Calu3 (cell line): ENCODE results near the gene RFESD. TPM values are rescaled to one million over a fixed set of nuclear protein-coding genes. Genes with fewer than 3 reads are reported as not detected.
A peak's percentile ranks its signal among the peaks of the same experiment; 100 is the strongest.
"Not testable (repeated sequence)": the region's sequence is repeated elsewhere in the genome, so short reads cannot be mapped to it uniquely, and the experiment has no call there.

Source experiments
- BruUV-seq: library from RNA; stranded (reverse); fragments of 400-500 nt; replicated peaks from 2 replicates; lab custom pipeline; 2021; lab: Mats Ljungman, UMichigan
- CTCF ChIA-PET: fragments of 300-600 bp; sonication (Branson Sonifier 250); formaldehyde crosslinking; loops from one replicate; lab custom pipeline; 2022; ENCODE audit warnings: antibody characterized with exemption; lab: Charles Lee
- DNase-seq: peaks from one replicate; pipeline ENCODE4 v3.0.0; 2022
- H3K27ac Mint-ChIP-seq: one replicate; pipeline ENCODE4 v1.8.0; 2022; ENCODE audit warnings: mixed read lengths; ENCODE audit not compliant: unreplicated experiment
- H3K27me3 Mint-ChIP-seq: one replicate; pipeline ENCODE4 v1.8.0; 2022; ENCODE audit warnings: mixed read lengths; ENCODE audit not compliant: unreplicated experiment
- H3K36me3 Mint-ChIP-seq: one replicate; pipeline ENCODE4 v1.8.0; 2022; ENCODE audit warnings: mild to moderate bottlenecking, moderate library complexity, mixed read lengths; ENCODE audit not compliant: insufficient read depth, unreplicated experiment
- H3K4me1 Mint-ChIP-seq: one replicate; pipeline ENCODE4 v1.8.0; 2022; ENCODE audit warnings: mild to moderate bottlenecking, low read depth, mixed read lengths; ENCODE audit not compliant: unreplicated experiment
- H3K4me3 Mint-ChIP-seq: one replicate; pipeline ENCODE4 v1.8.0; 2022; ENCODE audit warnings: mild to moderate bottlenecking, low read depth, moderate library complexity, mixed read lengths; ENCODE audit not compliant: unreplicated experiment
- H3K9me3 Mint-ChIP-seq: one replicate; pipeline ENCODE4 v1.8.0; 2022; ENCODE audit warnings: low read depth, mixed read lengths; ENCODE audit not compliant: unreplicated experiment
- intact Hi-C: fragments of 100-400 bp; cut with micrococcal nuclease; formaldehyde crosslinking; loops from one replicate; pipeline ENCODE4 v1.10.0; 2022; ENCODE audit not compliant: unreplicated experiment
- total RNA-seq: library from RNA; stranded (reverse); gene quantifications from 2 replicates; pipeline ENCODE4 v1.2.3, GENCODE V29; 2022
- TF ChIP-seq, protein P1 (sequence below): fragments of 200-600 bp; IDR thresholded peaks from one replicate; pipeline ENCODE4 v1.8.0; 2022; ENCODE audit warnings: antibody characterized with exemption; ENCODE audit not compliant: unreplicated experiment

The RFESD gene
- total RNA-seq, 1 experiment from 2014 or later = 2.9 TPM

DNA sequence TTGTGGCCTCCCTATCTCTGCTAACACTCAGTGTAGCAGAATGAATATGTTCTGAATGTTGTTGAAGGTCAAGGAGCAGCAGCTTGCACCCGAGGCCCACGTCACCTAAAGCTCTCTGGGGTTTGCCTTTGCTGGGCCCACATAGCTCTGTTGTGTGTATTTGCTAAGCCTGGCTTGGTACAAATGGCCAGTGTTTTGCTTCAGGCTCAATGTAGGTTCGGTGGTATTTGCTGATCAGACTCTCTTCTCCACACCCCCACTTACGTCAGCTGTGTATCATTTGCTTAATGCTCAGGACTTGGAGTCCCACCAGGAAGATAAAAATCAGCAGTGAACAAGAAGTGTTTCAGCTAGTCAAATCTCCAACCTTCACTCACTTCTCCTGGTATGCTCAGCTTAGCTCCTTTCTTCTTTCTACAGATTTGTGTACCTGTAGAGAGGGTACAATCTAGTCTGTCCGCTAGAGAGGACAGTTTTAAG is 4.8 kb upstream of the RFESD start:
- no peaks in the 10 kb centered on the region for H3K9me3 Mint-ChIP-seq
- intact Hi-C loops = loop anchor here (10.0 kb wide), 2 partner anchors 323 to 963 kb away; partner anchors contain the start of gene ELL2
- no peak overlapping the region for H3K27ac Mint-ChIP-seq
- no TSS peak for BruUV-seq
- peaks cover 11% of the 10 kb centered on the region for H3K36me3 Mint-ChIP-seq
- CTCF ChIA-PET = interaction anchor here (1.0 kb wide), 2 partner anchors 139 to 205 kb away, joined by 4 to 5 read pairs; no protein-coding TSS in a partner anchor
- DNase-seq = no peak
- H3K27me3 Mint-ChIP-seq = peaks cover 13% of the 10 kb centered on the region
- H3K4me3 Mint-ChIP-seq = no peak overlapping the region
- peaks cover 10% of the 10 kb centered on the region for H3K4me1 Mint-ChIP-seq
- TF ChIP-seq, protein P1, sequence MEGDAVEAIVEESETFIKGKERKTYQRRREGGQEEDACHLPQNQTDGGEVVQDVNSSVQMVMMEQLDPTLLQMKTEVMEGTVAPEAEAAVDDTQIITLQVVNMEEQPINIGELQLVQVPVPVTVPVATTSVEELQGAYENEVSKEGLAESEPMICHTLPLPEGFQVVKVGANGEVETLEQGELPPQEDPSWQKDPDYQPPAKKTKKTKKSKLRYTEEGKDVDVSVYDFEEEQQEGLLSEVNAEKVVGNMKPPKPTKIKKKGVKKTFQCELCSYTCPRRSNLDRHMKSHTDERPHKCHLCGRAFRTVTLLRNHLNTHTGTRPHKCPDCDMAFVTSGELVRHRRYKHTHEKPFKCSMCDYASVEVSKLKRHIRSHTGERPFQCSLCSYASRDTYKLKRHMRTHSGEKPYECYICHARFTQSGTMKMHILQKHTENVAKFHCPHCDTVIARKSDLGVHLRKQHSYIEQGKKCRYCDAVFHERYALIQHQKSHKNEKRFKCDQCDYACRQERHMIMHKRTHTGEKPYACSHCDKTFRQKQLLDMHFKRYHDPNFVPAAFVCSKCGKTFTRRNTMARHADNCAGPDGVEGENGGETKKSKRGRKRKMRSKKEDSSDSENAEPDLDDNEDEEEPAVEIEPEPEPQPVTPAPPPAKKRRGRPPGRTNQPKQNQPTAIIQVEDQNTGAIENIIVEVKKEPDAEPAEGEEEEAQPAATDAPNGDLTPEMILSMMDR = no peak

GRCh38 chr5:95643152-95643551 is 3.4 kb upstream of the RFESD start:
- peaks cover 10% of the 10 kb centered on the region for H3K4me1 Mint-ChIP-seq
- H3K4me3 Mint-ChIP-seq = no peak overlapping the region
- intact Hi-C loops = loop anchor here (10.0 kb wide), 2 partner anchors 322 to 962 kb away; partner anchors contain the start of gene ELL2
- H3K27me3 Mint-ChIP-seq = peaks cover 10% of the 10 kb centered on the region
- no peak overlapping the region for H3K27ac Mint-ChIP-seq
- CTCF ChIA-PET = interaction anchor here (1.6 kb wide), 1 partner anchor 180 kb away, joined by 3 read pairs; the partner anchor contains the start of gene GLRX
- no peaks in the 10 kb centered on the region for H3K9me3 Mint-ChIP-seq
- peaks cover 15% of the 10 kb centered on the region for H3K36me3 Mint-ChIP-seq
- no TSS peak for BruUV-seq
- no peak for DNase-seq
- TF ChIP-seq, protein P1 = no peak

GRCh38 chr5:95644351-95645042 is 2.1 kb upstream of the RFESD start:
- DNase-seq = peak; percentile 59
- BruUV-seq = no TSS peak
- H3K27me3 Mint-ChIP-seq = no peaks in the 10 kb centered on the region
- H3K4me3 Mint-ChIP-seq = no peak overlapping the region
- intact Hi-C loops = loop anchor here (1.0 to 10.0 kb wide), 6 partner anchors 88 to 960 kb away; partner anchors contain the start of genes ELL2 and RHOBTB3
- no peaks in the 10 kb centered on the region for H3K9me3 Mint-ChIP-seq
- CTCF ChIA-PET = interaction anchor here (0.7 to 1.8 kb wide), 5 partner anchors 116 to 199 kb away, joined by 3 to 12 read pairs (median 3); partner anchors contain the start of gene GLRX
- H3K4me1 Mint-ChIP-seq = peaks cover 11% of the 10 kb centered on the region
- peak overlapping the region; percentile 46 for H3K27ac Mint-ChIP-seq
- peaks cover 15% of the 10 kb centered on the region for H3K36me3 Mint-ChIP-seq
- TF ChIP-seq, protein P1 = peak; percentile 75

DNA sequence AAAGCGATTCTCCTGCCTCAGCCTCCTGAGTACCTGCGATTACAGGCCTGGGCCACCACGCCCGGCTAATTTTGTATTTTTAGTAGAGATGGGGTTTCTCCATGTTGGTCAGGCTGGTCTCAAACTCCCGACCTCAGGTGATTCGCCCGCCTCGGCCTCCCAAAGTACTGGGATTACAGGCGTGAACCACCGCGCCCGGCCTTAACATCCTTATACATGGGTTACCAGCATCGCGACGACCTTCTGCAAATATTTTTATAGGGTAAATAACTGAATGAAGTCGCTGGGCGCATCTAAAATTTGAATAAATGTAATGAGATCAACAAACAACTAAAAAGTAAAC is 380 bp upstream of the RFESD start:
- Mint-ChIP-seq H3K27ac (peak overlapping the region; percentile 75), H3K4me3 (peak overlapping the region; percentile 80), H3K4me1 (peaks cover 18% of the 10 kb centered on the region), H3K36me3 (peaks cover 15% of the 10 kb centered on the region)
- CTCF ChIA-PET = interaction anchor here (0.5 to 1.4 kb wide), 6 partner anchors 12 to 197 kb away, joined by 3 to 7 read pairs (median 4); no protein-coding TSS in a partner anchor
- intact Hi-C loops = loop anchor here (5.0 to 10.0 kb wide), 4 partner anchors 86 to 959 kb away; partner anchors contain the start of genes ELL2 and RHOBTB3
- not testable (repeated sequence) for BruUV-seq, H3K27me3 Mint-ChIP-seq, DNase-seq, H3K9me3 Mint-ChIP-seq
